B cell (primary cell): ENCODE measurements around the gene CFAP210. TPM values are rescaled to one million over a fixed set of nuclear protein-coding genes. Genes with fewer than 3 reads are reported as not detected.

ENCODE experiments used
- ATAC-seq: fragments of 200-7000 bp; cut with Tn5 transposase; one replicate; pipeline ENCODE4 v1.10.0; 2021; ENCODE audit warnings: low read depth, mild to moderate bottlenecking, moderate number of reproducible peaks, moderate library complexity
- CTCF ChIA-PET: fragments of 350-600 bp; sonication (Branson Sonifier 250); formaldehyde crosslinking; loops from one replicate; lab custom pipeline; 2021; ENCODE audit warnings: antibody characterized with exemption, inconsistent platforms; lab: Charles Lee
- POLR2A ChIA-PET: fragments of 350-600 bp; sonication (Branson Sonifier 250); formaldehyde crosslinking; loops from one replicate; lab custom pipeline; 2021; ENCODE audit warnings: antibody characterized with exemption; lab: Charles Lee
- DNase-seq: peaks from one replicate; pipeline ENCODE4 v3.0.0; 2013
- H2AFZ ChIP-seq: 2 replicates; pipeline ENCODE4 v1.6.1; 2012; ENCODE audit warnings: mild to moderate bottlenecking, low read depth, low read length; ENCODE audit not compliant: insufficient read depth, poor library complexity, severe bottlenecking
- H3K27ac ChIP-seq, 2 donors: 1 replicate in 1 of 2; 2 replicates in 1 of 2; pipeline ENCODE4 v1.5.1; 2012 to 2013; ENCODE audit warnings: low read length in 2 of 2, mild to moderate bottlenecking in 2 of 2, moderate library complexity in 1 of 2
- H3K27me3 ChIP-seq, 4 experiments: fragments of 200-600 bp in 1 of 4; sonication (generic) in 1 of 4; replicated peaks in 1 of 4; 1 replicate in 2 of 4; 2 replicates in 2 of 4; pipeline versions ENCODE4 v1.6.1 to v1.7.0; 2013 to 2016; ENCODE audit warnings: low read length in 3 of 4, mild to moderate bottlenecking in 2 of 4, mixed read lengths in 1 of 4, moderate library complexity in 1 of 4; ENCODE audit not compliant: insufficient read depth in 4 of 4, control insufficient read depth in 3 of 4; ENCODE audit errors: control extremely low read depth in 1 of 4
- H3K36me3 ChIP-seq, 2 experiments: replicated peaks in 1 of 2; 1 replicate in 1 of 2; 2 replicates in 1 of 2; pipeline versions ENCODE4 v1.6.1 to v1.7.1; 2013; ENCODE audit warnings: low read length in 1 of 2; ENCODE audit not compliant: insufficient read depth in 2 of 2, control insufficient read depth in 1 of 2; ENCODE audit errors: control extremely low read depth in 1 of 2, extremely low read depth in 1 of 2
- H3K4me1 ChIP-seq, 2 donors: fragments of 200-600 bp in 1 of 2; sonication (generic) in 1 of 2; 1 replicate in 1 of 2; 2 replicates in 1 of 2; pipeline versions ENCODE4 v1.5.1 to v1.6.1; 2013 to 2017; ENCODE audit warnings: low read length in 2 of 2; ENCODE audit not compliant: control insufficient read depth in 2 of 2, insufficient read depth in 2 of 2
- H3K4me2 ChIP-seq: replicated peaks from 2 replicates; pipeline ENCODE3; 2012; ENCODE audit warnings: mild to moderate bottlenecking, low read depth, low read length; ENCODE audit not compliant: poor library complexity, severe bottlenecking
- H3K4me3 ChIP-seq, 5 experiments: fragments of 200-600 bp in 1 of 5; sonication (generic) in 1 of 5; 1 replicate in 3 of 5; 2 replicates in 2 of 5; pipeline versions ENCODE4 v1.5.1 to v1.7.0; 2011 to 2016; ENCODE audit warnings: low read length in 4 of 5, mild to moderate bottlenecking in 4 of 5, low read depth in 2 of 5, control low read depth in 1 of 5, moderate library complexity in 1 of 5; ENCODE audit not compliant: insufficient read depth in 1 of 5; ENCODE audit errors: control extremely low read depth in 1 of 5, extremely low read depth in 1 of 5
- H3K79me2 ChIP-seq: fragments of 200-600 bp; sonication (generic); one replicate; pipeline ENCODE4 v1.6.0; 2016; ENCODE audit warnings: low read length; ENCODE audit not compliant: control insufficient read depth, insufficient read depth
- H3K9ac ChIP-seq: fragments of 200-600 bp; sonication (generic); 2 replicates; pipeline ENCODE4 v1.6.1; 2017; ENCODE audit warnings: mild to moderate bottlenecking, low read length, moderate library complexity
- H3K9me3 ChIP-seq, 3 donors: one replicate each; pipeline versions ENCODE4 v1.6.1 to v1.7.1; 2013; ENCODE audit warnings: low read length in 2 of 3; ENCODE audit not compliant: control insufficient read depth in 2 of 3, insufficient read depth in 1 of 3; ENCODE audit errors: control extremely low read depth in 1 of 3
- H4K20me1 ChIP-seq: 2 replicates; pipeline ENCODE4 v1.6.0; 2012; ENCODE audit warnings: mild to moderate bottlenecking, low read length; ENCODE audit not compliant: insufficient read depth, control insufficient read depth, poor library complexity, severe bottlenecking
- H3K27ac Mint-ChIP-seq: one replicate; pipeline ENCODE4 v1.8.0; 2021; ENCODE audit warnings: mixed read lengths
- H3K27me3 Mint-ChIP-seq: one replicate; pipeline ENCODE4 v1.8.0; 2021; ENCODE audit warnings: mixed read lengths
- H3K4me1 Mint-ChIP-seq: one replicate; pipeline ENCODE4 v1.8.0; 2021; ENCODE audit warnings: mixed read lengths
- H3K4me3 Mint-ChIP-seq: one replicate; pipeline ENCODE4 v1.8.0; 2021; ENCODE audit warnings: mixed read lengths
- H3K9me3 Mint-ChIP-seq: one replicate; pipeline ENCODE4 v1.8.0; 2022; ENCODE audit warnings: mixed read lengths; ENCODE audit not compliant: insufficient read depth
- EZH2 ChIP-seq: IDR thresholded peaks from 2 replicates; pipeline ENCODE4 v1.6.1; 2012; ENCODE audit warnings: borderline replicate concordance, low read depth, mild to moderate bottlenecking, moderate library complexity, low read length; ENCODE audit not compliant: insufficient read depth, poor library complexity, severe bottlenecking
- WGBS: methylation state at CpG from one replicate; pipeline ENCODE4 v1.1.5; 2013; ENCODE audit warnings: missing lambda C conversion rate; ENCODE audit not compliant: insufficient coverage; 5-methylcytosine and 5-hydroxymethylcytosine counted together
- intact Hi-C: fragments of 100-400 bp; cut with micrococcal nuclease; formaldehyde crosslinking; loops from one replicate; pipeline ENCODE4 v1.10.0; 2022
- polyA plus RNA-seq: library from polyadenylated mRNA; depleted of rRNA; stranded (reverse); fragments of >200 nt; gene quantifications from 2 replicates; pipeline ENCODE4 v1.2.3, GENCODE V29; 2012
- total RNA-seq, 2 donors: library from RNA; stranded (reverse); fragments of 120-200 nt in 1 of 2; gene quantifications; 1 replicate in 1 of 2; 2 replicates in 1 of 2; pipeline versions ENCODE4 v1.2.3 to v1.2.4, GENCODE V29; 2013 to 2022
- TF ChIP-seq, protein P1 (sequence below): fragments of 200-600 bp; IDR thresholded peaks from one replicate; pipeline ENCODE4 v1.8.0; 2022; ENCODE audit warnings: antibody characterized with exemption, mild to moderate bottlenecking

Gene CFAP210
- total and polyA plus RNA-seq, 2 donors (not counting 1 experiment from before 2014, with no cell fraction given): not detected

DNA sequence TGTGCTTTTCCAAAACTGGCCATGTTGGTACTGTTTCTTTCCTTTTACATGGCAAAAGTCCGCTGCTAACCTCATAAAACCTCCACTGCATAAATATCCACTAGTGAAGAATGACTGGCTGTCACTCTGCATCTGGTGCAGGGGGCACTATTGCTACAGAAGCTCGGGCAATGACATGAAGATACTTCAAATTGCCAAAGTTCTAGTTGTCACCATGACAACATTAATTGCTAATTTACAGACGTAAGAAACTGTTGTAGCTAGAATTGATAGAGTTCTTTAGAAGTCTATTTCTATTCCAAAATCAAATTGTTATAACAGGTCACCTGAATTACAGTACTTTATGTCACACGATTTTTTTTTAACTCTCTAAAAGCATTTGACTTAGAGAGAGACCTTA lies 845 bp downstream of the CFAP210 start:
- Mint-ChIP-seq H3K27ac (peak overlapping the region; percentile 99), H3K27me3 (peaks cover 20% of the 10 kb centered on the region), H3K4me3 (peak overlapping the region; percentile 98), H3K4me1 (peaks cover 18% of the 10 kb centered on the region), H3K9me3 (peaks cover 11% of the 10 kb centered on the region)
- H3K9ac ChIP-seq: peak overlapping the region; percentile 80
- peak overlapping the region in 1 of 2 donors; percentile 90 for H3K27ac ChIP-seq
- H2AFZ ChIP-seq: peak overlapping the region; percentile 73
- H3K4me2 ChIP-seq: peak overlapping the region; percentile 93
- ATAC-seq (no peak), DNase-seq (peak; percentile 59)
- intact Hi-C loops: loop anchor here (5.0 kb wide), 1 partner anchor 36 kb away; no protein-coding TSS in a partner anchor
- no peaks in the 10 kb centered on the region for H4K20me1 ChIP-seq
- no peaks in the 10 kb centered on the region for H3K79me2 ChIP-seq
- H3K36me3 ChIP-seq: no peaks in the 10 kb centered on the region
- CTCF ChIA-PET: interaction anchor here (1.2 to 1.6 kb wide), 2 partner anchors 10 to 16 kb away, joined by 3 to 4 read pairs; no protein-coding TSS in a partner anchor
- TF ChIP-seq, protein P1, sequence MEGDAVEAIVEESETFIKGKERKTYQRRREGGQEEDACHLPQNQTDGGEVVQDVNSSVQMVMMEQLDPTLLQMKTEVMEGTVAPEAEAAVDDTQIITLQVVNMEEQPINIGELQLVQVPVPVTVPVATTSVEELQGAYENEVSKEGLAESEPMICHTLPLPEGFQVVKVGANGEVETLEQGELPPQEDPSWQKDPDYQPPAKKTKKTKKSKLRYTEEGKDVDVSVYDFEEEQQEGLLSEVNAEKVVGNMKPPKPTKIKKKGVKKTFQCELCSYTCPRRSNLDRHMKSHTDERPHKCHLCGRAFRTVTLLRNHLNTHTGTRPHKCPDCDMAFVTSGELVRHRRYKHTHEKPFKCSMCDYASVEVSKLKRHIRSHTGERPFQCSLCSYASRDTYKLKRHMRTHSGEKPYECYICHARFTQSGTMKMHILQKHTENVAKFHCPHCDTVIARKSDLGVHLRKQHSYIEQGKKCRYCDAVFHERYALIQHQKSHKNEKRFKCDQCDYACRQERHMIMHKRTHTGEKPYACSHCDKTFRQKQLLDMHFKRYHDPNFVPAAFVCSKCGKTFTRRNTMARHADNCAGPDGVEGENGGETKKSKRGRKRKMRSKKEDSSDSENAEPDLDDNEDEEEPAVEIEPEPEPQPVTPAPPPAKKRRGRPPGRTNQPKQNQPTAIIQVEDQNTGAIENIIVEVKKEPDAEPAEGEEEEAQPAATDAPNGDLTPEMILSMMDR: peak; percentile 22
- no peak for TF ChIP-seq EZH2
- no CpG with 5 or more reads among the region's 4 CpGs for WGBS
- H3K4me3 ChIP-seq: peak overlapping the region in 1 of 5 experiments; percentile 76
- H3K9me3 ChIP-seq: peaks cover 3 to 15% (median 11%) of the 10 kb centered on the region in 3 donors
- H3K27me3 ChIP-seq: peaks cover 0 to 12% (median 7%) of the 10 kb centered on the region in 4 experiments
- POLR2A ChIA-PET: no interaction called here
- peaks cover 10 to 14% of the 10 kb centered on the region in 2 donors for H3K4me1 ChIP-seq

DNA sequence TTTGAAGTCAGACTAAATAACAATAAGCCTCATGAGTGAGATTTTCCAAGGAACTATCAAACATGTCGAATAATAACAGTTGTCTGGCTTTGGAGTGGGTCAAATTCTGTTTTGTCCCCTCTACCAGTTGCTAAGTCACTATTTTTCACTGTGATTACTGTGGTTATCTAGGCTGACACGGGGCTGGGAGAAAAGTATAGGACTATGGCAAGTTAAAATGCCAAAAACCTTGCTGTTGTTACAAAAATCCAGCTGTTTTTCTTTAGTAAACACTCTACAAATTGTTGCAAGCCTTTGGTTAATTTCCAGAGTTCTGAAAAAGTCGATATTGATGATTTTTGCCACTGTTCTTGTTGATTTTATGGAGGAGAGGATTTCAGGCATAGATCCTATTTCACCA lies 1.5 kb downstream of the CFAP210 start:
- Histone ChIP-seq H3K9me3 (peaks cover 3 to 15% (median 11%) of the 10 kb centered on the region in 3 donors), H4K20me1 (no peaks in the 10 kb centered on the region), H3K4me3 (no peak overlapping the region), H3K79me2 (no peaks in the 10 kb centered on the region), H3K4me1 (peaks cover 10 to 14% of the 10 kb centered on the region in 2 donors), H3K36me3 (no peaks in the 10 kb centered on the region), H3K27ac (no peak overlapping the region), H3K4me2 (no peak overlapping the region), H2AFZ (no peak overlapping the region), H3K9ac (no peak overlapping the region), H3K27me3 (peaks cover 0 to 12% (median 7%) of the 10 kb centered on the region in 4 experiments)
- intact Hi-C loops: loop anchor here (5.0 kb wide), 1 partner anchor 35 kb away; no protein-coding TSS in a partner anchor
- no peak for TF ChIP-seq EZH2
- TF ChIP-seq, protein P1: no peak
- Mint-ChIP-seq H3K9me3 (peaks cover 11% of the 10 kb centered on the region), H3K27ac (no peak overlapping the region), H3K4me3 (no peak overlapping the region), H3K4me1 (peaks cover 18% of the 10 kb centered on the region), H3K27me3 (peaks cover 22% of the 10 kb centered on the region)
- ATAC-seq: no peak
- no CpG with 5 or more reads among the region's 3 CpGs for WGBS
- no peak for DNase-seq
- ChIA-PET CTCF (interaction anchor here (1.6 kb wide), 1 partner anchor 9 kb away, joined by 4 read pairs; no protein-coding TSS in a partner anchor), POLR2A (no interaction called here)
